ENCODE data around the gene ATF7. TPM values are rescaled to one million over a fixed set of nuclear protein-coding genes. Genes with fewer than 3 reads are reported as not detected.

The ATF7 gene
- total and polyA plus RNA-seq, 2 of the 4 experiments (the other 2 are of a cell fraction) = 7.0 to 16.3 TPM

GRCh38 chr12:53532524-53533445 lies 93.4 kb downstream of the ATF7 start:
- no peak overlapping the region for H2AFZ ChIP-seq (replicated peaks; ENCODE audit: low read length, poor library complexity)
- no peaks in the 10 kb centered on the region for H4K20me1 ChIP-seq (ENCODE audit: insufficient read depth, low read length)
- ATAC-seq (ENCODE audit: low read depth) (no peak), DNase-seq (no peak)
- no peak overlapping the region for H4K8ac ChIP-seq (ENCODE audit: low read depth in 2 of 2, low read length in 2 of 2)
- H3K9me1 ChIP-seq (ENCODE audit: insufficient read depth, low read length) = peaks cover 4% of the 10 kb centered on the region
- H2BK5ac ChIP-seq (ENCODE audit: low read depth, low read length, poor library complexity, severe bottlenecking) = no peak overlapping the region
- ChIA-PET POLR2A (ENCODE audit: unreplicated experiment) (no interaction called here), CTCF (no interaction called here)
- no peak overlapping the region for H3K14ac ChIP-seq (replicated peaks; ENCODE audit: low read depth, low read length)
- in situ Hi-C loops (cut with MboI; ENCODE audit: low sequenced_read_pairs) = no loop called here
- H3K4me3 ChIP-seq (ENCODE audit: insufficient read depth, low read depth, low read length) = no peak overlapping the region
- H2AK5ac ChIP-seq (ENCODE audit: low read depth, low read length) = no peak overlapping the region
- H4K91ac ChIP-seq (ENCODE audit: insufficient read depth, low read depth, low read length) = no peak overlapping the region
- no peak overlapping the region for H3K18ac ChIP-seq (ENCODE audit: low read depth, low read length)
- peaks cover 49% of the 10 kb centered on the region for H3K36me3 ChIP-seq (ENCODE audit: control insufficient read depth, insufficient read depth, low read length)
- no peak overlapping the region for H3K4ac ChIP-seq (ENCODE audit: low read depth, low read length)
- peaks cover 0 to 4% of the 10 kb centered on the region in 2 experiments; a peak in 1 of 4 replicates for H3K79me1 ChIP-seq (ENCODE audit: low read depth in 1 of 2, low read length in 2 of 2)
- intact Hi-C loops (cut with micrococcal nuclease) = no loop called here
- no peak overlapping the region for H3K56ac ChIP-seq (ENCODE audit: extremely low read depth, insufficient read depth, low read length)
- no peak overlapping the region for H3K23ac ChIP-seq (ENCODE audit: low read depth, low read length)
- H3K27me3 ChIP-seq (ENCODE audit: control insufficient read depth, insufficient read depth, low read length) = no peaks in the 10 kb centered on the region
- H3K4me2 ChIP-seq (ENCODE audit: low read depth, low read length) = no peak overlapping the region
- TF ChIP-seq ELK1 (IDR thresholded peaks at IDR 0.05; ENCODE audit: borderline replicate concordance, low read depth, low read length) = no peak
- no peak for TF ChIP-seq RCOR1 (IDR thresholded peaks at IDR 0.05; ENCODE audit: insufficient replicate concordance, low read length)
- no peak for TF ChIP-seq POLR2A (IDR thresholded peaks at IDR 0.05; ENCODE audit: low read depth, low read length)
- TF ChIP-seq, protein P1, sequence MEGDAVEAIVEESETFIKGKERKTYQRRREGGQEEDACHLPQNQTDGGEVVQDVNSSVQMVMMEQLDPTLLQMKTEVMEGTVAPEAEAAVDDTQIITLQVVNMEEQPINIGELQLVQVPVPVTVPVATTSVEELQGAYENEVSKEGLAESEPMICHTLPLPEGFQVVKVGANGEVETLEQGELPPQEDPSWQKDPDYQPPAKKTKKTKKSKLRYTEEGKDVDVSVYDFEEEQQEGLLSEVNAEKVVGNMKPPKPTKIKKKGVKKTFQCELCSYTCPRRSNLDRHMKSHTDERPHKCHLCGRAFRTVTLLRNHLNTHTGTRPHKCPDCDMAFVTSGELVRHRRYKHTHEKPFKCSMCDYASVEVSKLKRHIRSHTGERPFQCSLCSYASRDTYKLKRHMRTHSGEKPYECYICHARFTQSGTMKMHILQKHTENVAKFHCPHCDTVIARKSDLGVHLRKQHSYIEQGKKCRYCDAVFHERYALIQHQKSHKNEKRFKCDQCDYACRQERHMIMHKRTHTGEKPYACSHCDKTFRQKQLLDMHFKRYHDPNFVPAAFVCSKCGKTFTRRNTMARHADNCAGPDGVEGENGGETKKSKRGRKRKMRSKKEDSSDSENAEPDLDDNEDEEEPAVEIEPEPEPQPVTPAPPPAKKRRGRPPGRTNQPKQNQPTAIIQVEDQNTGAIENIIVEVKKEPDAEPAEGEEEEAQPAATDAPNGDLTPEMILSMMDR (conservative IDR thresholded peaks at IDR 0.05; ENCODE audit: low read depth, low read length) = no peak
- TF ChIP-seq RAD21 (IDR thresholded peaks at IDR 0.05; ENCODE audit: low read length) = no peak
- no peak for TF ChIP-seq CEBPB (IDR thresholded peaks at IDR 0.05; ENCODE audit: low read depth, low read length)
- TF ChIP-seq USF2 (IDR thresholded peaks at IDR 0.05; ENCODE audit: low read depth, low read length) = no peak
- TF ChIP-seq MXI1 (IDR thresholded peaks at IDR 0.05; ENCODE audit: borderline replicate concordance, low read depth, low read length) = no peak
- no peak for TF ChIP-seq MAZ (IDR thresholded peaks at IDR 0.05; ENCODE audit: borderline replicate concordance, low read depth, low read length)
- TF ChIP-seq FOS (IDR thresholded peaks at IDR 0.05; ENCODE audit: low read depth, low read length) = no peak
- no peak for TF ChIP-seq RFX5 (IDR thresholded peaks at IDR 0.05; ENCODE audit: low read depth, low read length)
- no peak for TF ChIP-seq BHLHE40 (IDR thresholded peaks at IDR 0.05; ENCODE audit: low read depth, low read length)
- no peak for TF ChIP-seq MAFK (IDR thresholded peaks at IDR 0.05; ENCODE audit: low read depth, low read length)
- TF ChIP-seq SMC3 (IDR thresholded peaks at IDR 0.05; ENCODE audit: low read depth, low read length) = no peak
- no peak for TF ChIP-seq CHD1 (IDR thresholded peaks at IDR 0.05; ENCODE audit: low read depth, low read length)
- no peak overlapping the region for H3K27ac ChIP-seq (ENCODE audit: insufficient read depth, low read length)
- peaks cover 1% of the 10 kb centered on the region; the same call in 1 of the 2 replicates for H3K4me1 ChIP-seq (ENCODE audit: control insufficient read depth, insufficient read depth, low read length)
- no peaks in the 10 kb centered on the region for H3K9me3 ChIP-seq (ENCODE audit: control insufficient read depth, insufficient read depth, low read length)
- no peak overlapping the region for H3K9ac ChIP-seq (ENCODE audit: low read depth, low read length)
- no peak overlapping the region for H2BK120ac ChIP-seq (ENCODE audit: low read depth, low read length)
- H2AK9ac ChIP-seq (replicated peaks; ENCODE audit: low read depth, low read length, poor library complexity) = no peak overlapping the region
- WGBS, 2 experiments (ENCODE audit: extremely low coverage in 2 of 2, insufficient read length in 1 of 2) = 93% methylated on average over 3 of the region's 7 CpGs; no CpG with 5 or more reads in 1 of the 2 experiments
- no peak overlapping the region for H4K5ac ChIP-seq (ENCODE audit: low read depth, low read length)
- no peak overlapping the region for H2BK15ac ChIP-seq (ENCODE audit: low read depth, low read length)
- BruUV-seq (replicated peaks) = no TSS peak
- dilution Hi-C loops (cut with HindIII; ENCODE audit: low sequenced_read_pairs, unreplicated experiment) = no loop called here
- H2BK20ac ChIP-seq (ENCODE audit: low read depth, low read length) = no peak overlapping the region

All from IMR-90 (cell line).